Activated B cell treated with CpG ODN at 0.5 μM for 24 hours (primary cell): ENCODE measurements around the gene SCGB2B2. TPM values are rescaled to one million over a fixed set of nuclear protein-coding genes. Genes with fewer than 3 reads are reported as not detected.

Experiments
- ATAC-seq: fragments of 200-7000 bp; cut with Tn5 transposase; one replicate; pipeline ENCODE4 v1.10.0; 2021; ENCODE audit warnings: low read depth, mild to moderate bottlenecking, moderate library complexity
- CTCF ChIA-PET: fragments of 350-600 bp; sonication (Branson Sonifier 250); formaldehyde crosslinking; loops from one replicate; lab custom pipeline; 2021; ENCODE audit warnings: antibody characterized with exemption; lab: Charles Lee
- POLR2A ChIA-PET: fragments of 350-600 bp; sonication (Branson Sonifier 250); formaldehyde crosslinking; loops from one replicate; lab custom pipeline; 2021; ENCODE audit warnings: antibody characterized with exemption; lab: Charles Lee
- DNase-seq: peaks from one replicate; pipeline ENCODE4 v3.0.0; 2022
- H3K27ac Mint-ChIP-seq: one replicate; pipeline ENCODE4 v1.8.0; 2020; ENCODE audit warnings: mixed read lengths
- H3K27me3 Mint-ChIP-seq: one replicate; pipeline ENCODE4 v1.8.0; 2021; ENCODE audit warnings: mixed read lengths
- H3K36me3 Mint-ChIP-seq: one replicate; pipeline ENCODE4 v1.8.0; 2021; ENCODE audit warnings: low read depth, mixed read lengths
- H3K4me1 Mint-ChIP-seq: one replicate; pipeline ENCODE4 v1.8.0; 2021; ENCODE audit warnings: mixed read lengths
- H3K4me3 Mint-ChIP-seq: one replicate; pipeline ENCODE4 v1.8.0; 2020; ENCODE audit warnings: mild to moderate bottlenecking, mixed read lengths
- H3K9me3 Mint-ChIP-seq: one replicate; pipeline ENCODE4 v1.8.0; 2020; ENCODE audit warnings: mixed read lengths
- intact Hi-C: fragments of 100-400 bp; cut with micrococcal nuclease; formaldehyde crosslinking; loops from one replicate; pipeline ENCODE4 v1.15.1; 2024
- total RNA-seq: library from RNA; stranded (reverse); gene quantifications from 2 replicates; pipeline ENCODE4 v1.2.3, GENCODE V29; 2022
- TF ChIP-seq, protein P1 (sequence below): fragments of 200-600 bp; IDR thresholded peaks from one replicate; pipeline ENCODE4 v1.8.0; 2022; ENCODE audit warnings: antibody characterized with exemption, mild to moderate bottlenecking

The SCGB2B2 gene
- total RNA-seq, 1 donor from 2014 or later, result 1.4 TPM

DNA sequence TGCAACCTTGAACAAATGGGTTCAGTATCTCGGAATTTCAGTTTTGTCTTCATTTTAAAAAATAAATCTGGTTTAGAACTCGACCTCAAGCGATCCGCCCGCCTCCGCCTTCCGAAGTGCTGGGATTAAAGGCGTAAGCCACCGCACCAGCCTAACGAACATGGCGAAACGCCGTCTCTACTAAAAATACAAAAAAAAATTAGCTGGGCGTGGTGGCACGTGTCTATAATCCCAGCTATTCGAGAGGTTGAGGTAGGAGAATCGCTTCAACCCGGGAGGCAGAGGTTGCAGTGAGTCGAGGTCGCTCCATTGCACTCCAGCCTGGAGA, 1.1 kb upstream of the SCGB2B2 start:
- intact Hi-C loops, result loop anchor here (5.0 kb wide), 2 partner anchors 34 to 1464 kb away; partner anchors contain the start of gene CAPNS1

GRCh38 chr19:34677386-34678084, 576 bp upstream of the SCGB2B2 start, which contains the start of gene ZNF302:
Gene ZNF302, plus strand, starts transcription at chr19:34677678. Its CDS starts 1,127 bp downstream, at chr19:34678805.
- TF ChIP-seq, protein P1, sequence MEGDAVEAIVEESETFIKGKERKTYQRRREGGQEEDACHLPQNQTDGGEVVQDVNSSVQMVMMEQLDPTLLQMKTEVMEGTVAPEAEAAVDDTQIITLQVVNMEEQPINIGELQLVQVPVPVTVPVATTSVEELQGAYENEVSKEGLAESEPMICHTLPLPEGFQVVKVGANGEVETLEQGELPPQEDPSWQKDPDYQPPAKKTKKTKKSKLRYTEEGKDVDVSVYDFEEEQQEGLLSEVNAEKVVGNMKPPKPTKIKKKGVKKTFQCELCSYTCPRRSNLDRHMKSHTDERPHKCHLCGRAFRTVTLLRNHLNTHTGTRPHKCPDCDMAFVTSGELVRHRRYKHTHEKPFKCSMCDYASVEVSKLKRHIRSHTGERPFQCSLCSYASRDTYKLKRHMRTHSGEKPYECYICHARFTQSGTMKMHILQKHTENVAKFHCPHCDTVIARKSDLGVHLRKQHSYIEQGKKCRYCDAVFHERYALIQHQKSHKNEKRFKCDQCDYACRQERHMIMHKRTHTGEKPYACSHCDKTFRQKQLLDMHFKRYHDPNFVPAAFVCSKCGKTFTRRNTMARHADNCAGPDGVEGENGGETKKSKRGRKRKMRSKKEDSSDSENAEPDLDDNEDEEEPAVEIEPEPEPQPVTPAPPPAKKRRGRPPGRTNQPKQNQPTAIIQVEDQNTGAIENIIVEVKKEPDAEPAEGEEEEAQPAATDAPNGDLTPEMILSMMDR, result no peak
- Mint-ChIP-seq H3K27ac (peak within 1 kb of the TSS; percentile 99), H3K4me1 (peaks cover 33% of the 10 kb centered on the region), H3K36me3 (peaks cover 46% of the 10 kb centered on the region), H3K4me3 (peak within 1 kb of the TSS; percentile 98), H3K9me3 (peaks cover 13% of the 10 kb centered on the region), H3K27me3 (peaks cover 6% of the 10 kb centered on the region)
- CTCF ChIA-PET, result interaction anchor here (1.1 kb wide), 1 partner anchor 38 kb away, joined by 3 read pairs; no protein-coding TSS in a partner anchor
- POLR2A ChIA-PET, result interaction anchor here (0.5 to 1.8 kb wide), 19 partner anchors 9 to 1927 kb away, joined by 3 to 16 read pairs (median 3); partner anchors contain the start of genes CEBPG, LSM14A, ZNF181 and ZNF382
- intact Hi-C loops, result loop anchor here (1.0 to 5.0 kb wide), 6 partner anchors 35 to 1501 kb away; partner anchors contain the start of genes CAPNS1, UBA2, ZNF181 and ZNF599
- peak; percentile 94 for DNase-seq
- ATAC-seq, result peak; percentile 90

More for the DNA sequence above, 1.1 kb upstream of the SCGB2B2 start:
- ATAC-seq (no peak), DNase-seq (no peak)
- CTCF ChIA-PET, result interaction anchor here (1.1 kb wide), 1 partner anchor 38 kb away, joined by 3 read pairs; no protein-coding TSS in a partner anchor
- Mint-ChIP-seq H3K4me3 (peak overlapping the region; percentile 98), H3K27me3 (peaks cover 6% of the 10 kb centered on the region), H3K9me3 (peaks cover 16% of the 10 kb centered on the region), H3K36me3 (peaks cover 51% of the 10 kb centered on the region), H3K4me1 (peaks cover 33% of the 10 kb centered on the region), H3K27ac (peak overlapping the region; percentile 99)
- TF ChIP-seq, protein P1, result no peak
- POLR2A ChIA-PET, result interaction anchor here (0.6 to 1.8 kb wide), 13 partner anchors 16 to 1316 kb away, joined by 3 to 16 read pairs (median 4); partner anchors contain the start of genes LSM14A, ZNF181 and ZNF599

GRCh38 chr19:34675919-34676318, 1.0 kb downstream of the SCGB2B2 start:
- Mint-ChIP-seq H3K36me3 (peaks cover 36% of the 10 kb centered on the region), H3K4me3 (no peak overlapping the region), H3K9me3 (peaks cover 11% of the 10 kb centered on the region), H3K27ac (no peak overlapping the region), H3K4me1 (peaks cover 33% of the 10 kb centered on the region), H3K27me3 (peaks cover 6% of the 10 kb centered on the region)
- CTCF ChIA-PET, result no interaction called here
- intact Hi-C loops, result loop anchor here (2.0 to 5.0 kb wide), 3 partner anchors 36 to 1499 kb away; partner anchors contain the start of gene CAPNS1
- TF ChIP-seq, protein P1, result no peak
- no peak for DNase-seq
- POLR2A ChIA-PET, result interaction anchor here (0.6 to 1.2 kb wide), 2 partner anchors 55 to 58 kb away, joined by 3 to 5 read pairs; partner anchors contain the start of gene ZNF181
- no peak for ATAC-seq

DNA sequence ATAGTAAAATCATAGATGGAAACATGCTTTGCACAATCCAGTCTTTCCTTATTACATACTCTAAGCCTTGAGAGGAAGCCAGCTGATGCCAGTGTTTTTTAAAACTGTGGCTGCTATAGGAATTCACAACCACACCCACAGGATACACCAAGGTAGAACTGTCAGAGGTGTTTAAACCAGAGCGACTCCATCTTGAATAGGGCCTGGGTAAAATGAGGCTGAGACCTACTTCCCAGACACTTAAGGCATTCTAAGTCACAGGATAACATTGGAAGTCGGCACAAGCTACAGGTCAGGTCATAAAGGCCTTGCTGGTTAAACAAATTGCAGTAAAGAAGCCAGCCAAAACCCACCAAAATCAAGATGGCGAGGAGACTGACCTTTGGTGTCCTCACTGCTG, 1.7 kb downstream of the SCGB2B2 start:
- POLR2A ChIA-PET, result no interaction called here
- Mint-ChIP-seq H3K4me1 (peaks cover 33% of the 10 kb centered on the region), H3K36me3 (peaks cover 30% of the 10 kb centered on the region), H3K9me3 (peaks cover 11% of the 10 kb centered on the region), H3K27ac (no peak overlapping the region), H3K4me3 (no peak overlapping the region), H3K27me3 (peaks cover 6% of the 10 kb centered on the region)
- intact Hi-C loops, result loop anchor here (5.0 kb wide), 2 partner anchors 37 to 1467 kb away; partner anchors contain the start of gene CAPNS1
- CTCF ChIA-PET, result no interaction called here
- ATAC-seq, result no peak
- DNase-seq, result no peak
- TF ChIP-seq, protein P1, result no peak

GRCh38 chr19:34673590-34673989, 3.4 kb downstream of the SCGB2B2 start:
- Mint-ChIP-seq H3K36me3 (peaks cover 14% of the 10 kb centered on the region), H3K9me3 (peaks cover 6% of the 10 kb centered on the region)

More at GRCh38 chr19:34673590-34673989, 3.4 kb downstream of the SCGB2B2 start:
- no peak for DNase-seq
- intact Hi-C loops, result no loop called here
- no peak overlapping the region for H3K27ac Mint-ChIP-seq
- ChIA-PET CTCF (no interaction called here), POLR2A (no interaction called here)
- H3K4me3 Mint-ChIP-seq, result no peak overlapping the region
- no peak for ATAC-seq
- TF ChIP-seq, protein P1, result no peak
- H3K4me1 Mint-ChIP-seq, result peaks cover 20% of the 10 kb centered on the region
- peaks cover 6% of the 10 kb centered on the region for H3K27me3 Mint-ChIP-seq
